Stimulated activated CD8-positive, alpha-beta memory T cell treated with anti-CD3 and anti-CD28 coated beads, Interleukin-4, amount 100 ng/mL, for 48 hours (primary cell): ENCODE measurements around the gene UBL3.
A peak's percentile ranks its signal among the peaks of the same experiment; 100 is the strongest.

Source experiments
- DNase-seq: peaks from one replicate; pipeline ENCODE4 v3.0.0-alpha.2; 2020

The UBL3 gene

GRCh38 chr13:29805994-29806979 lies 44.1 kb downstream of the UBL3 start:
- peak; percentile 45 for DNase-seq

DNA sequence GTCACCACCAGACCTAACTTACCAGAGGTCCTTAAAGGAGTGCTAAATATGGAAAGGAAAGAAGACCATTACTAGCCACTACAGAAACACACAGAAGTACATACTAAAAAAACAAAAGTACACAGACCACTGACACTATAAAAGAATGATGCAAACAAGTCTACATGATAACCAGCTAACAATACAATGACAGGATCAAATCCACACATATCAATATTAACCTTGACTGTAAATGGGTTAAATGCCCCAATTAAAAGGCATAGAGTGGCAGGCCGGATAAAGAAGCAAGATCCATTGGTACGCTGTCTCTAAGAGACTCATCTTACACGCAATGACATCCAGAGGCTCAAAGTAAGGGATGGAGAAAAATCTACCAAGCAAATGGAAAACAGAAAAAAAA lies 47.2 kb downstream of the UBL3 start:
- no peak for DNase-seq

DNA sequence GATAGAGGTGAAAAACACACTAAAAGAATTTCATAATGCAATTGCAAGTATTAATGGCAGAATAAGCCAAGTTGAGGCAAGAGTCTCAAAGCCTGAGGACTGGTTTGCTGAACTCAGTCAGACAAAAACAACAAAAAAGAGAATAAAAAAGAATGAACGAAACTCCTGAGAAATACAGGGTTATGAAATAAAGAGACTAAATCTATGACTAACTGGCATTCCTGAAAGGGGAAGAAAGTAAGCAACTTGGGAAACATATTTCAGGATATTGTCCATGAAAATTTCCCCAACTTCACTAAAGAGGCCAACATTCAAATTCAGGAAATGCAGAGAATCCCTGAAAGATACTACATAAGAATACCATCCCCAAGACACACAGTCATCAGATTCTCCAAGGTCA lies 47.8 kb downstream of the UBL3 start:
- DNase-seq = no peak

GRCh38 chr13:29801737-29802305 lies 48.6 kb downstream of the UBL3 start:
- DNase-seq = no peak

- DNase-seq = no peak
Measured at GRCh38 chr13:29801102-29801501, 49.3 kb downstream of the UBL3 start.

DNA sequence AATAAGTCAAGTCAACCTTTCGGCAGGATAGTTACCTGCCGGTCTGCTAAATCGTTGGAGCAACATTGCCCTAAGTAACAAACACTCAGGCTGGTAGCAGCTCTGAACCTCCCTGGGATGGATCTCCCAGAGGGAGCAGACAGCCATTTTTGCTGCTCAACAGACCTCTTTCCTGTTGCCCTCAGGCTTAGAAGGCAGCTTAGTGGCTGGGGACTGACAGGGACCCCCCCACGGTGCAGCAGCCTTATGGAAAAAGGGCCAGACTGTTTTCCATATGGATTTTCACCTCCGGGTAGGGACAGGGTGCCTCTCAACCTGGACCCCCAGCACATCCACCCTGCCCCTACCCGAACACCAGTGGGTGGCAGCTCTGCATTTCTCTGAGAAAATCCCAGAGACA lies 49.7 kb downstream of the UBL3 start:
- DNase-seq = no peak

DNA sequence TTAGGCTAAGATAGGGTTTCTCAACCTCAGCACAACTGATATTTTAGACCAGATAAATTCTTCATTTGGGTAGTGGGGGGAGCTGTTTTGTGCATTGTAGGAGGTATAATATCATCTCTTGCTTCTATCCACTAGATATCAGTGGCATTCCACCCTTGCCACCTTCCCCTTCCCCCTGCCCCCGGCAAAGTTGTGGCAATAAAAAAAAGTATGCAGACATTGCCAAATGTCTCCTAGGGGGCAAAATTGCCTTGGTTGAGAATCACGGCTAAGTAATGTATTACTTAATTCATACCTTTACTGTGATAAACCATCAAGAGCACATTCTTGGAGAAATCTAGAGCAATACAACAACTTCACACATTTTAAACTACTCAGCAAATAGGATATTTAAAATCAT lies 51.4 kb downstream of the UBL3 start:
- DNase-seq = no peak

GRCh38 chr13:29791997-29792780 lies 58.2 kb downstream of the UBL3 start:
- no peak for DNase-seq

DNA sequence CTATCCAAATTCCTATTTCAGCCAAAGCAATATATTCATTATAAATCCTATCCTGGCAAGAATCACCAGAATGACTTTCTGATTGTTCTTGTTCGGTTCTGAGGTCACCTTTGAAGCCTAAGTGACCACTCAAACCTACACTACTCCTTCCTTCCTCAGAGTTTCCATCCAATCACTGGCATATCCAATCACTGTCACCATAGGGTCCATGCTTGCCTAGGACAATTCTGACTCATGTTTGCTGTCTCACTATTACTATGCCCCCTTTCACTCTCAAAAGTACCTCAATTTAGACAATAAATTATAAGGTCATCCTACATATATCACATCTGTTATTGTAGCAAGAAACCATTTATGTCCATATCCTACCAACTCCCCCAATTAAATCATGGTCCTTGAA lies 58.9 kb downstream of the UBL3 start:
- no peak for DNase-seq

GRCh38 chr13:29786698-29787097 lies 63.7 kb downstream of the UBL3 start:
- DNase-seq = no peak

GRCh38 chr13:29785978-29786377 lies 64.4 kb downstream of the UBL3 start:
- no peak for DNase-seq

DNA sequence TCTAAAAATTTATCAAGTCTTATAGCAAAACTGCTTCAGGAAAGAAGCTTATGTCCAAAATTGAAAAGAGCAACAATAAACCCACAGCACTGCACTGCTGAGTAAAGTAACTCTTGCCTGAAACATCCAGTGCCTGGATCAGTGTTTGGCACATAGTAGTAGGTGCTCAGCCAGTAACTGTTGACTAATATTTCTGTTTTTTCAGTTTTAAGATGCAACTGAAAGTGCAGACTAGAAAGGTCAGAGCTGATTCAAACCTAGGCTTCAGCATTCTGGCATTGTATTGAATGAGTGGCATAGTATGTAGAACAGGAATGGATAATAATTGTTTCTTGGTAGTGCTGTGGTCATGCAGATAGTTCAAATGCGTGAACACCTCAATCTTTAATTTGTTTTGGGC lies 67.6 kb downstream of the UBL3 start:
- DNase-seq = no peak

DNA sequence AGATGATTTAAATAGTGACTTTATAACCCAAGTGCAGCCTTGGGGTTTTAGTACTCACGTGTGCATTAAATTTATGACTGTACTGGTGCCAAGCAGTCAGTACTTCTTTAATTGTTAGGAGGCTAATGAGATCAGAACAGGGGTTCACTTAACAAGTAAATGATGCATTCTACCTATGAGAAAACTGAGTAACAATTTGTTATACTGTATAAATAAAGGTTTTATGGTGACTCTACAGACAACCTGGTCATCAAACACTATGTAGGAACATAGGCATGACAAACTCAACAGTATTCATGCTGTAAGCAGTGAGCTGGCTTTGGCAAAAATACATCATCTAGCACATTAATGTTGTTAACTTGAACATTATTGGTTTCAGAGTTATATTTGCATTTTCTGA lies 75.6 kb downstream of the UBL3 start:
- DNase-seq = no peak

- DNase-seq = no peak
Measured at GRCh38 chr13:29771247-29771646, 79.2 kb downstream of the UBL3 start.

DNA sequence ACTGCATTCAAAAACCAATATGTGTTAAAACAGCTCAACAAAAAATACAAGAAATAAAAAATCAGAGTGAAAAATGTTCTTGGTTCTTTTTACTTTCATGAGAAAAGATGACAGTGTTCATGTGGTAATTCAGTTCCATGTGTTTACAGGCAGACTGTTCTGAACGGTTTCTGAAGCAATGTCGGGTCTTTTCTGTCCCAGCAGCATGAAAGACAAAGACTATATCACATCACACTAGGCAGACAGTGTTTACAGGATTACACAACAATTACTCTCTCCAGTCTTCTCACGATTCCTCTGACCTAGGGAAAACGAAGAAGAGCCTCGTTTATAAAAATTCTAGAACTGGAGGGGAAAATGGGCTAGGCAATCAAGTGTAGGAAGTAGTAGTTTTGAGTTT lies 83.4 kb downstream of the UBL3 start:
- no peak for DNase-seq

DNA sequence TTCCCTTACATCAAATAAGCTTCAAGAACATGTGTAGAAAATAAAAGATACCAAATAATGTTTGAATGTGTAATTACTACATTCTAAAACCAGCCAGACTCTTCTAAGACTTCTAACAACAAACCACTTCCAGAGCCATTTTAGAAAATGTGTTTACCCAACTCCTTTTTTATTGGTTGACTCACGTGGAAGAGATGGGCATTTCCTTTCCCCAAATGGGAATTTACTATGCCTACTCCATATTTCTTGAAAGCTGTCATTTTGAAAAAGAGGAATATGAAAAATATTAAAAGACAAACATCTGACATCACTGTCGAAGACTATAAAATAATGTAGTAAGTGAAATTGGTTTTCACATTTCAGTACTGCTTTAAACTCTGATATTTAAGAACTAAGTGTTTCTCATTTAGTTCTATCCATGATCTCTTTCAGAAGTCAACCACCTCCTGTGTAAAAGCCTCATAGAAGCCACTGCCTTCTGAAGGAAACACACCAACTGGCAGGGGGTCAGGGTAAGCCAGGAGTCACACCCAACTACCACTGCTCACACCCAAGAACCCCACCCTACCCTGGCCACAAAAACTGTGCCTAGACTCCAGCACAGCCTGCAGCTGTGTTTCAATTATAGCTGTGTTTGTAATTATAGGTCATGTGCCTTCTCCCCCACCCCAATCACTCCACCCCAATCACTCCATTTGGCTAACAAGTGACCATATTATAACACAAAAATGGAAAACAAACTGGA lies 86.8 kb downstream of the UBL3 start:
- DNase-seq = no peak

DNA sequence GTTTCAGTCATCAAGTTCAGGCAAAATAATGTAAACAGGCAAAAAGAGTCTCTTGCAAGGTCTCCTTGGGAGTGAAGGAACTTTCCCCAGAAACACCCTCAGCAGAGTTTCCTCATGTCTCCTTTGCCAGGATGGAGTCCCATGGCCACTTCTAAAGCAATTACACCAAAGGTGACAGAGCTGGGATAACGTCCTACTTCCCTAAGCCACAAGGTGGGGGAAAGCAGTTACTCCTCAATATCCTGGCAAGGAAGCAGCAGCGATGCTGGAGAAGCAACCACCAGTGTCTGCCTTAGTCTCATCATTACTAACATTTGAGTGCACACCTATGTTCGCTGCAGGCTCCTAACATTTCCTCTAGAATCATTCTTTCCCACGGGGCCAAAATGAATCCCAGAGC lies 88.6 kb downstream of the UBL3 start:
- DNase-seq = no peak

DNA sequence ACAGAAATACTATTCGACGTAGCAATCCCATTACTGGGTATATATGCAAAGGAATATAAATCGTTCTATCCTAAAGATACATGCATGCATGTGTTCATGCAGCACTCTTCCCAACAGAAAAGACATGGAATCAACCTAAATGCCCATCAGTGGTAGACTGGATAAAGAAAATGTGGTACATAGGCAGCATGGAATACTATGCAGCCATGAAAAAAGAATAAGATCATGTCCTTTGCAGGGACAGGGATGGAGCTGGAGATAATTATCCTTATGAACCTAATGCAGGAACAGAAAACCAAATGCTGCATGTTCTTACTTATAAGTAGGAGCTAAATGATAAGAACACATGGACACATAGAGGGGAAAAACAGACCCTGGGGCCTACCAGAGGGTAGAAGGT lies 89.3 kb downstream of the UBL3 start:
- no peak for DNase-seq

- no peak for DNase-seq
Measured at GRCh38 chr13:29760544-29760943, 89.9 kb downstream of the UBL3 start.

DNA sequence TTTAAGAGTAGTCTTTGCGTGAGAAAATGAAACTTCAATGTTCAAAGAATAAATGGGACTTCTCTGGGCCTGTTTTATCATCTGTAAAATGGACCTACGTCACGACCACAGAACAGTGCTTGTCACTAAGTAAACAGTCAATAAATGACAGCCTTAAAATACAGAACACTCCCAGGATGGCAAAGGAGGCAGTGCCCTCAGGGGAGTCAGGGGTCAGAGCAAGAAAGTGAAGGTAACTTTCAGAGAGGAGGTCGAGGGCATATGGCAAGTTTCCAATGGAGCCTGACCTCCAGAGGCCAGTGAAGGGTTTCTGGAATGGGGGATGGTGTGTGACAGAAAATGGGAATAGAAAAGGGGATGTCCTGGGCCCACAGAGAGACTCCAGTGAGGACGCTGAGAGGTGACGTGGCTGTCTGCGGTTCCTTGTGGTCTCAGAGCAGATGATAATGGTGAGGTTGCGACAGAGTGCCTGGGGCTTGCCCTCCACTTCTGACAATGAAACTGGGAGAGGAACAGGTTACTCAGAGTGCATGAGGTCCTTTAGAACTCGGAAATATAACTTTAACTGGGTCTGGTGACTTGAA lies 91.8 kb downstream of the UBL3 start:
- peak; percentile 78 for DNase-seq

DNA sequence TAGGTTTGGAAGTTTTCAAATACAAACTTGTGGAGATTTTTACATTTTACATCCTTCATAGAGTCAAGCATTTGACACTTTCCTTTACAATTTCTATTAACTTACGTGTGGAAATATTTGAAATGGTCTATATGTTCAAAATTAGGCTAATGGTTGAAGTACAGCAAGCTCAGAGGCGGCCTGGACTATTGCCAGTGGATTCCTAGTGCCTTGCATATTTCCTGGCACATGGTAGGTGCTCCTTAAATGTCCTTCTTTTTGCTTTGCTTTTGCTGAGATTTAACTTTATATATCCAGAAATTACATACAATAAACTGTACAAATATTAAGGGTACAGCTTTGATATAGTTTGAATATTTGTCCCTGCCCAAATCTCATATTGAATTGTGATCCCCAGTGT lies 93.9 kb downstream of the UBL3 start:
- DNase-seq = no peak

GRCh38 chr13:29754473-29754806 lies 96.0 kb downstream of the UBL3 start:
- peak; percentile 35 for DNase-seq
